Left forelimb (tissue), 1 donor: Measurements from ENCODE around the gene CHST11.

Experiments
- DNase-seq: peaks from one replicate; pipeline ENCODE4 v3.0.0-alpha.2; 2018; ENCODE audit warnings: low spot score

CHST11 gene

DNA sequence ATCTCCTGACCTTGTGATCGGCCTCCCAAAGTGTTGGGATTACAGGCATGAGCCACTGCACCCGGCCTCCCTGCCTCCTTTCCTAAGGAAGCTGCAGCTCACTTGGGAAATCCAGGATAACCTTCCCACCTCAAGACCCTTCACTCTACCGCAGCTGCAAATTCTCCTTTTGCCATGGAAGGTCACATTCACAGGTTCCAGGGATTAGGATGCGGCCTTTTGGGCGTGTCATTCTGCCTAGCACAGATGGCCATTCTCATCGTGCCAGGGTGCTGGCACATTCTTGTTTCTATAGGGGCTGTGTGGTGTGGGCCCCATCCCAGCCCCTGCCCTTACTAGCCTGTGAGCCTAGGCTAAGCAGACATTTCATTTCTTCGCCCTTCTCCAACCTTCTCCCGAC, 219.9 kb downstream of the CHST11 start:
- DNase-seq = no peak

DNA sequence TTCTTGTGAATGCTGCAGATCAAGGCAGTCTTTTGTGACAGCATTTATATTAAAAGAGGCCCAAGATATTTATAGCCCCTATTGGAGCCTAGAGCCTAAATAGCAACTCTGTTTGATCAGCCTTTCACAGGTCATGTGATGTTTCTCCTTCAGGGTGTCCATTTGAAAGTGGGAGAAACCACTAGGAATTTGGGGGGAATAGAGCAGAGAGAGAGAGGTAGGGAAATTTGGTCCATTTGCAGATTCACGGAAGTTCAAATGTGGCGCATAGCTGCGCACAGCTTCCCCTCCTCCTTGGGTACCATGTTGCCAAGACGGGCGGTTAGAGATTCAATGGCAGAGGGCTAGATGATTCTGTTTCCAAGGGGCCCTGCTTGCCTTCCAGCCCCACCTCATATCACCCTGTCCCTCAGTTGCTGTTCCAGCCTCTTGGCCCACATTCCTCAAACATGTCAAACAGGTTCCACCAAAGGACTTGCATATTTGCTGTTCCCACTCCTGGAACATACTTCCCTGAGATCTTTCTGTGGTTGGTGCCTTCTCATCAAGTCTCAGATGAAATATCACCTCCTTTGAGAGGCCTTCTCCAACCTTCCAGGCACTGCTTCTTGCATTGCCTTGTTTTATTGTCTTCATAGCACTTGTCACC, 220.8 kb downstream of the CHST11 start:
- no peak for DNase-seq

DNA sequence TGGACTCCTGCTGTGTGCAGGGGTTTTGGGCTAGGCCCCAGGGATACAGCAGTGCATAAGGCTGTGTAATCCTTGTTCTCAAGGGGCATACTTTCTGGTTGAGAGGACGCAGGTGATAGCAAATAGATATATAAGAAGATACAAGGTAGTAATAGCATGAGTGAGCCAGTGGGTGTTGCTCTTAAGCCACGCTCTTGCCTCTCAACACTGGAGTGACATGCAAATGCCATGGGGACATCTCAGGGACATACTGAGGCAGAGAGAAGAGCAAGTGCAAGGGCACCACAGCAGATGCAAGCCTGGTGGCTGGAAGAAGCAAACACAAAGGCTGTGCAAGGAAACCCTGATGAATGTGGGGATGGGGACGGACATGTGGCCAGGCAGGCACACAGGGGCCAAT, 223.3 kb downstream of the CHST11 start:
- DNase-seq = no peak

DNA sequence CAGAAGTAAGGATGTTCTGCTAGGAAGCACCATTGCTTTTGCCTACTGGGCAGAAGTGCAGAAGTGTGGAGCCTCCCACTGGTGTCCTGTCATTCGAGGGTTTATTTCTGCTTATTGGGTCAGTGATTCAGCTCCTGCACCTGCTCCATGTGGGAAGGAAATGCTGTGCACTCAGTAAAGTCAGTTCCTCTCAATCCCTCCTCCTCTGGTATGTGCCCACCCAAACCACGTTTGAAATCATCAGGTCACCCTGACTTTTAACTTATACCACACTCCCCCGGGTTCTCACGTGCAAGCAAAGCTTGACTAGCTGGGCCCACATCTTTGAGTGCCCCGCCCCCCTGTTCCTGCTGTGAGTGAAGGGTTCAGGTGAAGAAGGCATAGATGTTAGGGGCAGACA, 223.7 kb downstream of the CHST11 start:
- no peak for DNase-seq

DNA sequence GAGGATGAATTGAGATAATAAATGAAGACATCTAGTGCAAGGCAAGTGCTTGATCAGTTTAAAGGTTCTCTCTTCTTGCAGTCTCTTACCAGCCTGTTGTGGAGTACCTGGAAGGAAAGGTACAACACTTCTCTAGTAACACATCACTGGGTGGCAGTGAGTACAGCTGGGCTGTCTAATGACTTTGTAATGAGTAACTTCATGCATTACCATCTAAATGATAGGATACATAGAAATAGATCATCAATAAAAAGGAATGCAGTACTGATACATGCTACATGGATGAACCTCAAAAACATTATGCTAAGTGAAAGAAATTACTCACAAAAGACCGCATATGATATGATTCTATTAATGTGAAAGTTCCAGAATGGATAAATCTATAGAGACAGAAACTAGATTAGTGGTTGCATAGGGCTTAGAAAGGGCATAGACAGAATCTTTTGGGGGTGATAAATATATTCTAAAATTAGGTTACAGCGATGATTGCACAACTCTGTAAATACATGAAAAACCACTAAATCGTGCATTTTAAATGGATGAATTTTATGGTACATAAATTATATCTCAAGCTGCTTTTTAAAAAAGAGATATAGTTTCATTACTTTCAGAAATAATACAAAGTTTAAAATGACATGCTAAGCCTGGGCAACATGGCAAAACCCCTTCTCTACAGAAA, 224.4 kb downstream of the CHST11 start:
- no peak for DNase-seq

DNA sequence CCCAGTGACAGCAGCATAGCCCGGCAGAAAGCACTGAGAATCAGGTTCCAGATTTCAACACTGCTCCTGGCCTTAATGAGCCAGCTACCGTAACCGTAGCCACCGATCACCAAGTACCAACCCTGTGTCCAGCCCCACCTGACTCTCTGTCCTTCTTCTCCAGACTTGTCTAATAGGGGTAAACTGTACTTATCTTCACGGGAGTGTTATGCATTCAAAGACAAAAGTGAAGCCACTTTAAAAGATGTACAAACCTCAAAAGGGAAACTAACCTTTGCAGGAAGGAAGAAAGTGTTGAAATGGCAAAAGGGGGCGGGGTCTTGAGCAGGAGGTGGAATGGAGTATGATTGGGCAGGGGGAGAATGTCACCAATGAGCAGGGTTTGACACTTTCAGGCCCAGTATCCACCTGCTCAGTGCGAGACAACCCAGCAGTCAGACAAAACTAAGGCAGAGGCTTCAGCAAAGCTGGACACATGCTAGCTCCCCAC, 226.1 kb downstream of the CHST11 start:
- DNase-seq = no peak

DNA sequence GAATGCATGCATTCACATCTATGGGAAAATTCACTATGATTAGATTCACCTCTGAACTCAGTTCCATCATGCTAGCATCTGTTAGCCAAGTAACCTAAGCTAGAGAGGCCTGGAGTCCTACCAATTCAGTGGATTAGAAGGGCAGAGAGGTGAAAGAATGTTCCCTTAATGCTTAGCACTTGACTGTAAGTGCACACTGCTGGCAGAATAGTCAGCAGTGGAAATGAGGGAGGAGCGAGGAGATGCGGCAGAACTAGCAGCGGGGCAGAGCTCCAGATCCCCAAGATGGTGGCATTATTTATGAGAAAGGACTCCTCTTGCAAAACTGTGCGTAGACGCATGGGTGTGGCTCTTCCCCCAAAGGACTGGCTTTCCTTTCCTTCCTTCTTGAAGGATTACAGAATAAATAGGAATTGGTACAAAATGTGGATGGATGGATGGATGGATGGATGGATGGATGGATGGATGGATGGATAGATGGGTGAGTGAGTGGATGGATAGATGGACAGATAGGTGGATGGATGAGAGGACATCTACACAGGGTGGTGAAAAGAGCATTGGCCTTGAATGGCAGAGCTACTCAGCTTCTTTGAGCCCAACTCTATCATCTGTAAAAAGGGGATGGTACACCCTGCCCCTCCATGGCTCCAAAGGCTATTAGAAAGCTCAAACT, 227.2 kb downstream of the CHST11 start:
- no peak for DNase-seq

DNA sequence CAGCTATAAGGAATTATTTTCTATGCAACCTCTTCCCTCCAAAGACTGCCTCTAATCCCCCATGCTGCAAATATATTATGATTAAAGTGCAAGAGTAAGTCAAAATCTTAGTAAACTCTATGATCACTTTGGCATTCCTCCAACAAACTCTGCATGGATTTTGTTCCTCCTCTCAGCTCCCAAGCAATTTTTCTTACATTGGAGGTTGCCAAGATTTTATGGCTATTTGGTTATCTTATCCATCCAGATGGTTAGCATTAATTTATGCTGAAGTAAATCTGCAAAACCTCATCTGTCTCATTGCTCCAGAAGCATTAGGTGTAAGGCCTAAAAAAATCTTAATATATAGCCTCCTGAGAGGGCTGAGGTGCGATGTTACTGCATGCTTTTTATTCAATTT, 228.1 kb downstream of the CHST11 start:
- DNase-seq = no peak

DNA sequence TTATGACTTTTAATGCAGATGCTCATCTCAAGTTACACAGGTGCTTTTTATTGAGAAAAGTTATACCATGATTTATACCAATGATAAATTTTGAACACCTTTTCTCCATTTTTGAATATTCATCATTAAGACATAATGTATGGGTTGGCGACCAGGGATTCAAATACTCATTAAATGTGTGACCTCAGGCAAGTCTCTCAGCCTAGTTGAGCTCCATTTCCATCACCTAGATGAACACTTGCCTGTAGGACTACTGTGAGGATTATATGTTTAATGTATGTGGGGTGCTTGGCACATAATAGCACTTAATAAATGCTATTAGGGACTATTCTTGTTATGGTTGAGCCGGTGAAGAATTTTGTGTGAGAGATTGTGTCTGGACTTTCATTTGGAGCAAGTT, 228.6 kb downstream of the CHST11 start:
- DNase-seq = no peak

DNA sequence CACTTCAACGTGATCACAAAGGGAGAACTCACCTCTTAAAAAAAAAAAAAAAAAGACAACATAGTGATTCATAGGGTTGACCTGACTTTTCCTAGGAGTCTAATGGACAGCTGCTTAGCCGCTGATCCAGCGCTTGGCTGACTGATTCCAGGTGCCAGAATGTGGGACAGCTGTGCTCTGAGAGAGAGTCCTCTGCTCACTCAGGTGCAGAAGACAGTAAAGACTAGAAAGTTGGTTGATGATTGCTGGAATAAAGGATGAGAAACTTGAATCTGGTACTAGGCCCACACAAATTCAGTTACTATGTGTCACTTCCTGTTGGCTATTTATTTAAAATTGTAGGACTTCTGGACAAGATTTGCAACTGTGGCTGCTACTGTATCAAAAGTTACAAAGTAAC, 229.4 kb downstream of the CHST11 start:
- no peak for DNase-seq

DNA sequence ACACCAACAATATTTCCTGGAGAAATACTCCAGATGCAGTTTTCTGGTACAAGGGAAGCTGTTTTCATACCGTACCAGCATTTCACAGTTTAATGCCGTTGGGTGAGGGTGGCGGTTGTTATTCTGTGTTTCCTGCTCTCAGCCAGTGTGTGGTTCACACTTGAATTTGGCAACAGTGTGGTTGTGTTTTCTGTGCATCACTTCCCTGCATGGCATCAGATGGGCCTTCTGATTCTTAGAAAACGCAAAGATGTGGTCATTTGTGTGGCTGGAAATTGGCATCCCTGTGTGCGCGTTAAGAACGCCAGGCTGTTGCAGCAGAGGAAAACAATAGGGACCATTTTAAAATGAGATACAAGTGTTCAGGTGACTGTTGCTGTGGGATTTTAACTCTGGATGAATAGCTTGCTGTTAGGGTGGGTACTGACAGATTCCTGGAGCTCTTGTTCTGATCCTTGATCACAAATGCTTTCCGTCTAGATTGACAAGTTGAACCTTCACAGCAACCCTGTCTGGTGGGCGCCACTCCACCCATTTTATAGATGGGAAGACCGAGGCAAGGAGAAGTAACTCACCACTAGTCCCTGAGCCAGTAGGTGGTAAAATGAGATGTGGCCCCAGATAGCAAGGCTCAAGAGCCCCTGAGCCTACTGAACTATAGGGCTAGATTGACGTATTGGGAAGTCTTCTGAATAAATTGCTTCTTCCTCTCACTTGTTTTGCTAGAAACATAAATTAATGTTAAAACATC, 231.2 kb downstream of the CHST11 start:
- no peak for DNase-seq

DNA sequence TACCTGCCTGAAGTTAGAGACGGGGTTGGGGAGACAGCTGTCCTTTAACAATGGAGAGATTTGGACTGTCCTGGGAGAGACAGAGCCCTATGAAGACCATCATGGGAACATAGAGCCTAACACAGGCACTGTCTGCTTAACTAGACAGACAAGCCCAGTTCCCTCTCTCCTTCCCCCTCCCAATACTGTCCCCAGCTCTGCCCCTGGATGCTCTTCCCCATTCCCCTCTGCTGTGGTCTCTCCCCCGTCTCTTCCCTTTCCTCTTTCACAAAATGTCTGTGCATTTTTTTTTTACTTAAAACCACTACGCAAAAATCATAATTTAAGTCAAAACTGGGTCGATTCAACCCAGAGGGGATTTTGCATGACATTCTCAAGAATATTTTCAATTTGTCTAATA, 232.9 kb downstream of the CHST11 start:
- DNase-seq = no peak

DNA sequence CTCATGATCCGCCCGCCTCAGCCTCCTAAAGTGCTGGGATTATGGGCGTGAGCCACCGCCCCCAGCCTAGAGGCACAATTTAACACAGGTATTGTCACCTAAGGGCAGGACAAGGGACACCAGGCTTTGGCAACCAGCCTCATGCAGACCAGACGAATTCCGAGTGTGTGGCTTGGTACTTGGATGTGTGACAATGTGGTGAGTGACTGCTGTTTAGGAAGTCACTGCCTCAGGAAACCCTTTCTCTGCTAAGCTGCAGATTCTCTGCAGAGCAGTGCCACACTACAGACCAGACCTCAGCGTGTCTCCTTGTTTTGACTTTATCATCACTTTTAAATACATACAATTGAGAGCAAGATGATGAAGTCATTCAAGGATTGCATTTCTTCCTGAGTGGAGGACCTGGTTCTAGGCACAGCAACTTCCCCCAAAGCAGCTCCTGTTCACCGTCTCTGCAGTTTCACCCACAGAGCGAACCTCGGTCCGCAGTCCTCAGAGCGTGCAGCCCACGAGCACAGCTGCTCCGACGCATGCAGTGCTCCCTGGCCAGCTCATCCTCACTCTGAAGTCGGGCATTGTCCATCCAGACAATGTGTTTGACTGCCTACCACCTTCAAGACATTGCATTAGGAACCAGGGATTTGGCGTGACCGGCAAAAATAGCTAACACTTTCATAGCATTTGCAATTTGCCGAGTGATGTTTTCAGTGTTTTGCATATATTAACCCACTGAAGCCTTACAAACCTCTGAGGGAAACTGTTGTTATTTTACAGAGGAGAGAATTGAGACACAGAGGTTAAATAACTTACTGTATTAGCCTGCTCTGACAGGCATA, 235.2 kb downstream of the CHST11 start:
- DNase-seq = no peak

DNA sequence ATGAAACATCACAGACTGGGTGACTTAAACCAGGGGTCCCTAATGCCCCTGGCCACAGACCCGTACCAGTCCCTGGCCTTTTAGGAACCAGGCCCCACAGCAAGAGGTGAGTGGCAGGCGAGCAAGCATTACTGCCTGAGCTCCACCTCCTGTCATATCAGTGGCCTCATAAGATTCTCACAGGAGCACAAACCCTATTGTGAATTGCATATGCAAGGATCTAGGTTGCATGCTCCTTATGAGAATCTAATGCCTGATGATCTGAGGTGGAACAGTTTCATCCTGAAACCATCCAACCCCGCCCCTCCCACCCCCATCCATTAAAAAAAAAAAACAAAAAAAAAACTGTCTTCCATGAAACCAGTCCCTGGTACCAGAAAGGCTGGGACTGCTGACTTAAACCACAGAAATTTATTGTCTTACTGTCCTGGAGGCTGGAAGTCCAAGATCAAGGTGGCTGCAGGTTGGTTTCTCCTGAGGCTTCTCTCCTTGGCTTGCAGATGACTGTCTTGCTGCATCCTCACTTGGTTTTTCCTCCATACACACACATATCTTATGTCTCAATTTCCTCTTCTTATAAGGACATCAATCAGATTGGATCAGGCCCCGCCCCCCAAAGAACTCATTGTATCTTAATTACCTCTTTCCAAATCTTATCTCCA, 235.9 kb downstream of the CHST11 start:
- DNase-seq = no peak

DNA sequence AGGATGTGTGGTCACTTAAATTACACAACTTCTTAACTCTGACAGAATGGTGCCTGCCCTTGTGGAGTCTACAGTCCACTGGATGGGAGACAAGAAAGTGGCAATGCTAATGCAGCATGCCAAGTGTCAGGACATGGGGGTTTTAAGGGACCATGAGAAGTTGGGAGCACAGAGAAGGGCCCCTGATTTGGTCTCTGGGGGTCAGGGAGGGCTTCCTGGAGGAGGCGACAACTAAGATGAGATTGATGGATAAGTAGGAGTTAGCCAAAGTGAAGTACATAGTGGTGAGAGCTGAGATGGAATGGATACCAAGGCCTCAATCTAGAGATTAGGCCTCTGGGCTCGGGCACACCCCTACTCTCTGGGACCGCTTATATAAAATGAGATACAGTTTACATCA, 236.7 kb downstream of the CHST11 start:
- DNase-seq = no peak

DNA sequence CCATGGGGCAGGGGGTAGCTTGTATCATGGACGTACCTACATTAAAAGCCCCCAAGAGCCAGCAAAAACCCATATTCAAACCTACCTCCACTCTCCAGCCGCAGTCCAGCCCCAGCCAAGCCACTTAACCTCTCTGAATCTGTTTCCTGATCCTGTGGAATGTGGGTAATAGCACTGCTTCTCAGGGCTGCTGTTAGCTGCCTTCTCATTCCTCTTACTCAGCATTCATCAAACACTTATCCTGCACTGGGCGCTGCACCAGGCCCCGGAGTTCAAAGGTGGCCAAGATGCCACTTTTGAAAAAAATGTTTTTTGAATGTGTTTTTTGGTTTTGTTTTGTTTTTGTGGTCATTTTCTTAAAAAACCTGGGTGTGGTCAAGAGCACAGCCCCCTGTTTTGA, 237.4 kb downstream of the CHST11 start:
- DNase-seq = no peak

DNA sequence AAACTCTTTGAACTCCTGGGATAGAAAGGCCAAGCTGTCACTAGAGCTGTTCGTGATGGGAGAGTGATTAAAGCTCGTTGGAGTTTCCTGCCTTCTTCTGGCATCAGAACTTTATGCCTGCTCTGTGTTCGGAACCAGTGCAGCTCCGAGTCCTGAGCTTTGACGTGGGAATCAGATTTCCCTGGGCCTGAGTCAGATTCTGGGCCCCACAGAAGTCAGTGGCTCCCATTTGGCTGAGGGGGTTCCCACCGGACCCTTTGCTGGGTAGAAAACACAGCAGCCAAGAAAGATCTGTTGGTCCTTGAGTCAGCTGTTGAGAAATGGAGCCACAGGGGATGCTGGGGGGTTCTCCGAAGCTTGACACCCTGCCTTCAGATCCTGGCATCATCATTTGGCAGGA, 238.0 kb downstream of the CHST11 start:
- no peak for DNase-seq

DNA sequence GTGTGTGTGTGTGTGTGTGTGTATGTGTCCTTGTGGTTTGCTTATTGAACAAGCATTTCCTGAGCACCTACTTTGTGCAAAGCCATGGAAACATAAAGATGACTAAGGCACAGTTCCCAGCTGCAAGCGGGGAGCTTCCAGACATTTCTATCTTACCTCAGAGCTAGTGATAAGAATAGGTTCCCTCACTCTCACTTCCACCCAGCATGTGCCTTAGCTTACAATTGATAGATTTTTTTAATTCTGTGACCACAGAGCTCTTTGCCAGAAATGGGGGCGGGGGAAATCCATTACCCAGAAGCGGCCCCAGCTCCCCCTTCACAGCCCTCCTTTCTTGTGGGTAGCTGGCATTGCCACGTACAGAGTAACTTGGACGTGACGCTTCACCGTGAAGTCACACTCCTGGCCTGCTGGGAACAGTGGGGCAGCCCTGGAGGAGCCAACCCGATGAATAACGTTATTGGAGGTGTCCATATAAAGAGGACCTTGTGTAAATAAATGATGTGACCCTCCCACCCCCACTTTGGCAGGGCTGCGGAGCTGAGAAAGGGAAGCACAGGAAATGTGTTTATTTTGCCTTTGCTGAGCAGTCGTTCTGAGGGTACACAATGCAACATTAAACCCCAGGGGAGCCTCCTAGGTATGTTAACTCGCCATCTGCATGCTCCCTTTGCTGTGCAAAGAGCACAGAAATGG, 238.9 kb downstream of the CHST11 start:
- DNase-seq = no peak

DNA sequence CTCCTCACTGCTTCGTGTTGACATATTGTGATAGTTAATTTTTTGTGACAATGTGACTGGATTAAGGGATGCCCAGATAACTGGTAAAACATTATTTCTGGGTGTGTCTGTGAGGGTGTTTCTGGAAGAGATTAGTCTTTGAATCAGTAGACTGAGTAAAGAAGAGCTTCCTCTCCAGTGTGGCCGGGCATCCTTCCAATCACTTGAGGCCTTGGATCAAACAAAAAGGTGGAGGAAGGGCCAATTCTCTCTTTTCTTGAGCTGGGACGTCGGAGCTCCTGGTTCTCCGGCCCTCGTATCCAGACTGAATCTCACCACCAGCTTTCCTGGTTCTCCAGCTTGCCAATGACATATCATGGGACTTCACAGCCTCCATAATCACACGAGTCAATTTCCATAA, 240.4 kb downstream of the CHST11 start:
- DNase-seq = no peak

DNA sequence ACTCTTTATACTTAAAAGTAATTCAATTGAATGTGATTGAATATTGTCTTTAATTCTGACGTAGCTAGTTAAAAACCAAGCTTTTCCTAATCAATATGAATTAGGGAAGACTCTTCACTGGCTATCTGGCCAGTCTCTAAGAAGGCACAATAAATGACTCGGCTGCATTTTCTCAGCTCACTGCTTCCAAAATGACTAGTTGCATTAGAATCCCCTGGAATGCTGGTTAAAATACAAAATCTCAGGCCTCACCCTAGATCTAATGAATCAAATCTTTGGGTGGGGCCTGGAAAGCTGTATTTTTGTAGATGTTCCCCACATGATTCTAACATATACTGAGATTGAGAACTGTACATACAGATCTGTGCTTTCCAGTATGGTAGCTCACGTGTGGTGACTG, 242.1 kb downstream of the CHST11 start:
- no peak for DNase-seq
